ENCODE results near the gene MYZAP.

Gene MYZAP

DNA sequence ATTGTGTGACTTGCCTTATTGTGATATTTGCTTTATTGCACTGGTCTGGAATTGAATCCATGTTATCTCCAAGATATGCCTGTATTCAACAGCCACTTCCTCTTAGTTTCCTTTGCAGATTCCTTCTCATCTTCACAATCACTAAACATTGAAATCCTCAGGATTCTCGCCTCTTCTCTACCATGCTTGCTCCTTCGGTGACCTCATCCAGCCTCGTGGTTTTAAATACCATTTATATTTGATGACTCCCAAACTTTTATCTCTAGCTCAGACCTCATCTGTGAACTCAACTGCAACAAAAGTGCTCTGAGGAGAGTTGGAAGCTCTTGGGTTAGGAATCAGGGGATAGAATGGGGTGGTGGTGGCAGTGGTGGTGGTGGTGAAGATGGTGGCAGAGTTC, 134.7 kb downstream of the MYZAP start:
- Histone ChIP-seq H3K9me2 (replicated peaks; ENCODE audit: low read depth, low read length) (no peaks in the 10 kb centered on the region), H4K20me1 (ENCODE audit: insufficient read depth, low read length, poor library complexity, severe bottlenecking) (no peaks in the 10 kb centered on the region), H3K36me3 (ENCODE audit: insufficient read depth, low read length) (no peaks in the 10 kb centered on the region), H2AFZ (ENCODE audit: low read length) (no peak overlapping the region), H3K4me3 (ENCODE audit: low read length, poor library complexity, severe bottlenecking) (no peak overlapping the region), H3K9ac (ENCODE audit: low read depth, low read length, poor library complexity, severe bottlenecking) (no peak overlapping the region), H3K79me2 (ENCODE audit: insufficient read depth, low read length) (no peaks in the 10 kb centered on the region), H3K9me3 (ENCODE audit: insufficient read depth, low read depth, low read length) (no peaks in the 10 kb centered on the region), H3K27me3 (ENCODE audit: insufficient read depth, low read length, poor library complexity, severe bottlenecking) (no peaks in the 10 kb centered on the region), H3K4me1 (ENCODE audit: insufficient read depth, low read length, poor library complexity, severe bottlenecking) (no peaks in the 10 kb centered on the region), H3K4me2 (ENCODE audit: low read depth, low read length, poor library complexity, severe bottlenecking) (no peak overlapping the region), H3F3A (ENCODE audit: low read depth) (no peaks in the 10 kb centered on the region)
- TF ChIP-seq EZH2phosphoT487 (IDR thresholded peaks at IDR 0.05; ENCODE audit: borderline replicate concordance), result no peak
- TF ChIP-seq, protein P1, sequence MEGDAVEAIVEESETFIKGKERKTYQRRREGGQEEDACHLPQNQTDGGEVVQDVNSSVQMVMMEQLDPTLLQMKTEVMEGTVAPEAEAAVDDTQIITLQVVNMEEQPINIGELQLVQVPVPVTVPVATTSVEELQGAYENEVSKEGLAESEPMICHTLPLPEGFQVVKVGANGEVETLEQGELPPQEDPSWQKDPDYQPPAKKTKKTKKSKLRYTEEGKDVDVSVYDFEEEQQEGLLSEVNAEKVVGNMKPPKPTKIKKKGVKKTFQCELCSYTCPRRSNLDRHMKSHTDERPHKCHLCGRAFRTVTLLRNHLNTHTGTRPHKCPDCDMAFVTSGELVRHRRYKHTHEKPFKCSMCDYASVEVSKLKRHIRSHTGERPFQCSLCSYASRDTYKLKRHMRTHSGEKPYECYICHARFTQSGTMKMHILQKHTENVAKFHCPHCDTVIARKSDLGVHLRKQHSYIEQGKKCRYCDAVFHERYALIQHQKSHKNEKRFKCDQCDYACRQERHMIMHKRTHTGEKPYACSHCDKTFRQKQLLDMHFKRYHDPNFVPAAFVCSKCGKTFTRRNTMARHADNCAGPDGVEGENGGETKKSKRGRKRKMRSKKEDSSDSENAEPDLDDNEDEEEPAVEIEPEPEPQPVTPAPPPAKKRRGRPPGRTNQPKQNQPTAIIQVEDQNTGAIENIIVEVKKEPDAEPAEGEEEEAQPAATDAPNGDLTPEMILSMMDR (conservative IDR thresholded peaks at IDR 0.05; ENCODE audit: low read length), result no peak

DNA sequence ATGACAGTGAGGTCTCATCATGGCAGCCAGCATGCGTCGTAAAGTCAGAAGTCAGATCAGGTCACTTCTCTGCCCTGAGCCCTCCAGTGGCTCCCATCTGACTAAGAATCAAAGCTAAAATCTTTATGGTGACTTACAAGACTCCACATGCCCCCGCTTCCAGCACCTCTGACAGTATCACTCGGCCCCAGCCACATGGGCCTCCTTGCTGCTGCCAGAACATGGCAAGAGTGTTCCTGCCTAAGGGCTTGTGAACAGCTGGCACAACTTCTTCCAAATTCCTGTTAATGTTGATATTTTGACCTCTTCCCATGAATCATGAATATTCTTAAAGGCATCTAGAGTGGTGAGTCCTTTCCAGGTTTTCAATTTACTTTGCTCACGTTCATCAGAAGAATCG, 135.3 kb downstream of the MYZAP start:
- Histone ChIP-seq H3K4me3 (ENCODE audit: low read length, poor library complexity, severe bottlenecking) (no peak overlapping the region), H3K9ac (ENCODE audit: low read depth, low read length, poor library complexity, severe bottlenecking) (no peak overlapping the region), H3K4me2 (ENCODE audit: low read depth, low read length, poor library complexity, severe bottlenecking) (no peak overlapping the region), H2AFZ (ENCODE audit: low read length) (no peak overlapping the region), H4K20me1 (ENCODE audit: insufficient read depth, low read length, poor library complexity, severe bottlenecking) (no peaks in the 10 kb centered on the region), H3F3A (ENCODE audit: low read depth) (no peaks in the 10 kb centered on the region), H3K9me2 (replicated peaks; ENCODE audit: low read depth, low read length) (no peaks in the 10 kb centered on the region), H3K4me1 (ENCODE audit: insufficient read depth, low read length, poor library complexity, severe bottlenecking) (no peaks in the 10 kb centered on the region), H3K79me2 (ENCODE audit: insufficient read depth, low read length) (no peaks in the 10 kb centered on the region), H3K27me3 (ENCODE audit: insufficient read depth, low read length, poor library complexity, severe bottlenecking) (no peaks in the 10 kb centered on the region), H3K9me3 (ENCODE audit: insufficient read depth, low read depth, low read length) (no peaks in the 10 kb centered on the region), H3K36me3 (ENCODE audit: insufficient read depth, low read length) (no peaks in the 10 kb centered on the region)
- no peak for TF ChIP-seq EZH2phosphoT487 (IDR thresholded peaks at IDR 0.05; ENCODE audit: borderline replicate concordance)
- TF ChIP-seq, protein P1 (conservative IDR thresholded peaks at IDR 0.05; ENCODE audit: low read length), result no peak

GRCh38 chr15:57728436-57728835, 136.7 kb downstream of the MYZAP start:
- Histone ChIP-seq H2AFZ (ENCODE audit: low read length) (no peak overlapping the region), H3K79me2 (ENCODE audit: insufficient read depth, low read length) (no peaks in the 10 kb centered on the region), H3K27me3 (ENCODE audit: insufficient read depth, low read length, poor library complexity, severe bottlenecking) (no peaks in the 10 kb centered on the region), H3K4me3 (ENCODE audit: low read length, poor library complexity, severe bottlenecking) (no peak overlapping the region), H3F3A (ENCODE audit: low read depth) (no peaks in the 10 kb centered on the region), H4K20me1 (ENCODE audit: insufficient read depth, low read length, poor library complexity, severe bottlenecking) (no peaks in the 10 kb centered on the region), H3K4me1 (ENCODE audit: insufficient read depth, low read length, poor library complexity, severe bottlenecking) (no peaks in the 10 kb centered on the region), H3K4me2 (ENCODE audit: low read depth, low read length, poor library complexity, severe bottlenecking) (no peak overlapping the region), H3K9me2 (replicated peaks; ENCODE audit: low read depth, low read length) (no peaks in the 10 kb centered on the region), H3K36me3 (ENCODE audit: insufficient read depth, low read length) (no peaks in the 10 kb centered on the region), H3K9me3 (ENCODE audit: insufficient read depth, low read depth, low read length) (no peaks in the 10 kb centered on the region), H3K9ac (ENCODE audit: low read depth, low read length, poor library complexity, severe bottlenecking) (no peak overlapping the region)
- TF ChIP-seq, protein P1 (conservative IDR thresholded peaks at IDR 0.05; ENCODE audit: low read length), result no peak
- TF ChIP-seq EZH2phosphoT487 (IDR thresholded peaks at IDR 0.05; ENCODE audit: borderline replicate concordance), result no peak

All from Loucy (cell line).